ENCODE results near the gene TRMT2B. TPM values are rescaled to one million over a fixed set of nuclear protein-coding genes. Genes with fewer than 3 reads are reported as not detected.

The TRMT2B gene
- total RNA-seq, 4 donors from 2014 or later = 14.3 to 19.0 (median 18.6) TPM

DNA sequence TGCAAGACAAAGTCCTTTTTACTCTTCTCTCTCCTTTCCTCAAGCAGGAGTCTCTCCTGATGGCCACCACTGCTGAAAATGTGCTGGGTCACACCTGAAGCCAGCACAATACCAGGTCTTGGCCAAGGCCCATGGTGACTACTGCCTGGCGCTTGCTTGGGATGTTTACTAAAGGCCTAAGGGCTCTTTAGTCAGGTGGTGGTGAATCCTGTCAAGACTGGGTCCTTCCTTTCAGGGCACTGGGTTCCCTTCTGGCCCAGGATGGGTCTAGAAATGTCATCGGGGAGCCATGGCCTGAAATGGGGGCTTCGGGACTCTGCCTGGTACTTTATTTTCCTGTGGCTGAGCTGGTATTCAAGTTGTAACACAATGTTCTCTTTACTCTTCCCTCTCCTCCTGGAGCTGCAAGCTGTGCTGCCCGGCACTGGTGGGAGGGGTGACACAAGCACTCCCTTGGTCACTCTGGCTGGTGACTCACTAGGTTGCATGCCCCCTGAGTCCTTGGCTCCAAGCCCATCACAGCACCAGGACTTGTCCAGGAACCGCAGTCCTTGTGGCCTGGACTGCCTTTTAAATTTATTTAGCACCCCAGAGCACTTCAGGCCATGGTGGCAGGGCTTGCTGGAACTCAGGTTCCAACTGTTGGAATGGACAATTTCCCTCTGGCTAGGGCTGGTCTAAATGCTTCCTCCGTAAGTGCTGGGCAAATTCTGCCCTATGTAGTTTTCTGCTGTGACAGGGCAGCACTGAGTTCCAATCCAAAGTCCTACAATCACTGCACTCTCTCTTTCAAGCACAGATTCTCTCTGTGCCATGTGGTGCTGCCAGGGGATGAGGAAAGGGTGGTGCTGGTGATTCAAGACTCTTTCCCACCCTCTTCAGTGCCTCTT is 71.1 kb downstream of the TRMT2B start:
- H3K9me3 ChIP-seq = no peaks in the 10 kb centered on the region
- H3K4me3 ChIP-seq = no peak overlapping the region
- no peaks in the 10 kb centered on the region for H3K4me1 ChIP-seq
- no peak for DNase-seq (ENCODE audit: low spot score in 2 of 2)
- no peaks in the 10 kb centered on the region for H3K27me3 ChIP-seq
- H3K36me3 ChIP-seq = peaks cover 0 to 16% (median 0%) of the 10 kb centered on the region in 3 donors
- no peak overlapping the region for H3K27ac ChIP-seq
- TF ChIP-seq EP300 (IDR thresholded peaks at IDR 0.05) (no peak), POLR2A (IDR thresholded peaks at IDR 0.05) (no peak)
- TF ChIP-seq, protein P1, sequence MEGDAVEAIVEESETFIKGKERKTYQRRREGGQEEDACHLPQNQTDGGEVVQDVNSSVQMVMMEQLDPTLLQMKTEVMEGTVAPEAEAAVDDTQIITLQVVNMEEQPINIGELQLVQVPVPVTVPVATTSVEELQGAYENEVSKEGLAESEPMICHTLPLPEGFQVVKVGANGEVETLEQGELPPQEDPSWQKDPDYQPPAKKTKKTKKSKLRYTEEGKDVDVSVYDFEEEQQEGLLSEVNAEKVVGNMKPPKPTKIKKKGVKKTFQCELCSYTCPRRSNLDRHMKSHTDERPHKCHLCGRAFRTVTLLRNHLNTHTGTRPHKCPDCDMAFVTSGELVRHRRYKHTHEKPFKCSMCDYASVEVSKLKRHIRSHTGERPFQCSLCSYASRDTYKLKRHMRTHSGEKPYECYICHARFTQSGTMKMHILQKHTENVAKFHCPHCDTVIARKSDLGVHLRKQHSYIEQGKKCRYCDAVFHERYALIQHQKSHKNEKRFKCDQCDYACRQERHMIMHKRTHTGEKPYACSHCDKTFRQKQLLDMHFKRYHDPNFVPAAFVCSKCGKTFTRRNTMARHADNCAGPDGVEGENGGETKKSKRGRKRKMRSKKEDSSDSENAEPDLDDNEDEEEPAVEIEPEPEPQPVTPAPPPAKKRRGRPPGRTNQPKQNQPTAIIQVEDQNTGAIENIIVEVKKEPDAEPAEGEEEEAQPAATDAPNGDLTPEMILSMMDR (IDR thresholded peaks at IDR 0.05) = no peak
- WGBS, 2 donors = 69 to 72% methylated on average over 3 to 6 of the region's 6 CpGs

DNA sequence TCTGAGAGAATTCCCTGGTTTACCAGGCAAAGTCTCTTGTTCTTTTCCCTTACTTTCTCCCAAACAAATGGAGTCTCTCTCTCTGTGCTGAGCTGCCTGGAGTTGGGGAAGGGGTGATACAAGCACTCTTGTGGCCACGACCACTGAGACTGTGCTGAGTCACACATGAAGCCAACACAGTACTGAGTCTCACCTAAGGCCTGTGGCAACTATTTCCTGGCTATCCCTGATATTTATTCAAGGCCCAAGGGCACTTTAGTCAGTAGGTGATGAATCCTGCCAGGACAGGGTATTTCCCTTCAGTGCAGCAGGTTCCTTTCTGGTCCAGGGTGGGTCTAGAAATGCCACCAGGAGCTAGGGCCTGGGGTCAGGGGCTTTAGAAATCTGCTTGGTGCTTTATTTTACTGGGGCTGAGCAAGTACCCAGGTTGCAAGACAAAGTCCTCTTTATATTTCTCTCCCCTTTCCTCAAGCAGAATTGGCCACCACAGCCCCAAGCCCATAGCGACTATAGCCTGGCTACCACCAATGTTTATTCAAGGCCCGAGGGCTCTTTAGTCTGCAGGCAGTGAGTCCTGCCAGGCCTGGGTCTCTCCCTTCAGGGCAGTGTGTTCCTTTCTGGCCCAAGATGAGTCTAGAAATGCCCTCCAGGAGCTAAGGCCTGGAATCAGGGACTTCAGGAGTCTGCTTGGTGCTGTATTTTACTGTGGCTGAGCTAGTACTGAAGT is 71.9 kb downstream of the TRMT2B start:
- H3K27me3 ChIP-seq = no peaks in the 10 kb centered on the region
- H3K27ac ChIP-seq = no peak overlapping the region
- no peak overlapping the region for H3K4me3 ChIP-seq
- TF ChIP-seq, protein P1 (IDR thresholded peaks at IDR 0.05) = no peak
- TF ChIP-seq EP300 (IDR thresholded peaks at IDR 0.05) = no peak
- TF ChIP-seq POLR2A (IDR thresholded peaks at IDR 0.05) = no peak
- H3K9me3 ChIP-seq = no peaks in the 10 kb centered on the region
- peaks cover 0 to 16% (median 0%) of the 10 kb centered on the region in 3 donors for H3K36me3 ChIP-seq
- H3K4me1 ChIP-seq = no peaks in the 10 kb centered on the region
- WGBS, 2 donors = 75 to 77% methylated on average over 3 of the region's 3 CpGs
- DNase-seq (ENCODE audit: low spot score in 2 of 2) = no peak

- DNase-seq (ENCODE audit: low spot score in 2 of 2) = no peak
- no peaks in the 10 kb centered on the region for H3K4me1 ChIP-seq
- H3K36me3 ChIP-seq = peaks cover 0 to 20% (median 0%) of the 10 kb centered on the region in 3 donors
- no peak overlapping the region for H3K27ac ChIP-seq
- H3K9me3 ChIP-seq = no peaks in the 10 kb centered on the region
- no peaks in the 10 kb centered on the region for H3K27me3 ChIP-seq
- WGBS, 2 donors = 82 to 100% methylated on average over 1 of the region's 1 CpG
- H3K4me3 ChIP-seq = no peak overlapping the region
- no peak for TF ChIP-seq POLR2A (IDR thresholded peaks at IDR 0.05)
- no peak for TF ChIP-seq EP300 (IDR thresholded peaks at IDR 0.05)
- TF ChIP-seq, protein P1 (IDR thresholded peaks at IDR 0.05) = no peak
Measured at GRCh38 chrX:100976211-100976610, 75.7 kb downstream of the TRMT2B start.

GRCh38 chrX:100975212-100975611 is 76.7 kb downstream of the TRMT2B start:
- no peak overlapping the region for H3K27ac ChIP-seq
- peaks cover 0 to 10% (median 0%) of the 10 kb centered on the region in 3 donors for H3K36me3 ChIP-seq
- DNase-seq (ENCODE audit: low spot score in 2 of 2) = no peak
- H3K4me1 ChIP-seq = no peaks in the 10 kb centered on the region
- no peaks in the 10 kb centered on the region for H3K9me3 ChIP-seq
- WGBS, 2 donors = 96 to 97% methylated on average over 3 of the region's 3 CpGs
- TF ChIP-seq, protein P1 (IDR thresholded peaks at IDR 0.05) = no peak
- TF ChIP-seq POLR2A (IDR thresholded peaks at IDR 0.05) = no peak
- no peak for TF ChIP-seq EP300 (IDR thresholded peaks at IDR 0.05)
- H3K4me3 ChIP-seq = no peak overlapping the region
- no peaks in the 10 kb centered on the region for H3K27me3 ChIP-seq

DNA sequence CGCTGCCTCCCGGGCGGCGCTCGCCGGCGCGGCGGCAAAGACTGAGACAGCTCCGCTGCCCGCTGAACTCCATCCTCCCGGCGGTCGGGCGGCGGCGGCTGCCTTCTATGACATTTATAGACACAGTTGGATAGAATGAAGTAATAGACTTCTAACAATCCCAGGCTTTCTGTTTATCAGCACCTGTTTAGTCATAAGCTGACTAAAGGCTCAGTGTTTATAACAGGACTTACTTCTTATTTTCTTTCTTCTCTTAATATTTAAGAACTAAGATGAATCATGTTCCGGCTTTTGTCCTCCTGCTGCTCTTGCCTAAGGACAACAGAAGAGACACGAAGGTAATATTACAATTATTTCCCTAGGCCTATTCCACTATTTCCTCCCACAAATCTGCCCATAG is 78.5 kb downstream of the TRMT2B start:
- DNase-seq (ENCODE audit: low spot score in 2 of 2) = no peak
- WGBS, 2 donors = 96 to 97% methylated on average over 10 to 19 of the region's 19 CpGs
- TF ChIP-seq POLR2A (IDR thresholded peaks at IDR 0.05) = no peak
- TF ChIP-seq EP300 (IDR thresholded peaks at IDR 0.05) = no peak
- TF ChIP-seq, protein P1 (IDR thresholded peaks at IDR 0.05) = no peak
- peaks cover 0 to 8% (median 0%) of the 10 kb centered on the region in 3 donors for H3K36me3 ChIP-seq
- H3K4me1 ChIP-seq = no peaks in the 10 kb centered on the region
- H3K4me3 ChIP-seq = no peak overlapping the region
- H3K27ac ChIP-seq = no peak overlapping the region
- H3K27me3 ChIP-seq = no peaks in the 10 kb centered on the region
- no peaks in the 10 kb centered on the region for H3K9me3 ChIP-seq
